GM19238 (cell line): ENCODE results near the gene ANO1.
"Not testable (repeated sequence)": the region's sequence is repeated elsewhere in the genome, so short reads cannot be mapped to it uniquely, and the experiment has no call there.

Source experiments
- DNase-seq: peaks from one replicate; pipeline ENCODE4 v3.0.0; 2011; ENCODE audit warnings: low spot score; ENCODE audit not compliant: insufficient read length

The ANO1 gene

GRCh38 chr11:70209391-70209912 lies 131.3 kb downstream of the ANO1 start:
- DNase-seq, result no peak

- no peak for DNase-seq
Measured at GRCh38 chr11:70210051-70210501, 132.0 kb downstream of the ANO1 start.

GRCh38 chr11:70210530-70210929 lies 132.4 kb downstream of the ANO1 start:
- no peak for DNase-seq

GRCh38 chr11:70212227-70212811 lies 134.2 kb downstream of the ANO1 start:
- DNase-seq, result no peak

GRCh38 chr11:70217388-70217787 lies 139.3 kb downstream of the ANO1 start:
- not testable (repeated sequence) for DNase-seq

- DNase-seq, result not testable (repeated sequence)
Measured at GRCh38 chr11:70218076-70218475, 140.0 kb downstream of the ANO1 start.

- DNase-seq, result no peak
Measured at GRCh38 chr11:70220136-70220535, 142.0 kb downstream of the ANO1 start.

- no peak for DNase-seq
Measured at GRCh38 chr11:70220920-70221319, 142.8 kb downstream of the ANO1 start.

- no peak for DNase-seq
Measured at GRCh38 chr11:70225681-70226177, 147.6 kb downstream of the ANO1 start.

GRCh38 chr11:70226183-70226582 lies 148.1 kb downstream of the ANO1 start:
- no peak for DNase-seq

- no peak for DNase-seq
Measured at GRCh38 chr11:70226967-70227366, 148.8 kb downstream of the ANO1 start.

- DNase-seq, result no peak
Measured at GRCh38 chr11:70229737-70230136, 151.6 kb downstream of the ANO1 start.

- DNase-seq, result no peak
Measured at GRCh38 chr11:70230151-70230839, 152.2 kb downstream of the ANO1 start.

GRCh38 chr11:70230840-70231710 lies 153.0 kb downstream of the ANO1 start:
- DNase-seq, result no peak

GRCh38 chr11:70233034-70233433 lies 154.9 kb downstream of the ANO1 start:
- DNase-seq, result no peak

GRCh38 chr11:70233511-70233934 lies 155.4 kb downstream of the ANO1 start:
- no peak for DNase-seq

GRCh38 chr11:70233962-70234361 lies 155.8 kb downstream of the ANO1 start:
- DNase-seq, result no peak
